GM12878 (cell line): ENCODE measurements around the gene PRDM16. TPM values are rescaled to one million over a fixed set of nuclear protein-coding genes. Genes with fewer than 3 reads are reported as not detected.

Experiments
- ATAC-seq: fragments of 200-7000 bp; cut with Tn5 transposase; 3 replicates; pipeline ENCODE4 v1.9.1; 2020; ENCODE audit warnings: mild to moderate bottlenecking, moderate library complexity
- BruUV-seq: library from RNA; stranded (reverse); fragments of 400-500 nt; replicated peaks from 2 replicates; lab custom pipeline; 2021; lab: Mats Ljungman, UMichigan
- CTCF ChIA-PET: fragments of 300-600 bp; sonication (Branson Sonifier 250); formaldehyde crosslinking; extraction: SDS; loops from one replicate; lab custom pipeline; 2021; ENCODE audit warnings: inconsistent platforms; lab: Yijun Ruan, JAX
- POLR2A ChIA-PET: fragments of 350-600 bp; formaldehyde crosslinking; extraction: SDS; loops from one replicate; lab custom pipeline; 2021; ENCODE audit warnings: inconsistent platforms; lab: Charles Lee
- RAD21 ChIA-PET: fragments of 300-600 bp; sonication (Branson Sonifier 250); formaldehyde crosslinking; loops from one replicate; lab custom pipeline; 2023; ENCODE audit warnings: antibody characterized with exemption; ENCODE audit not compliant: unreplicated experiment; lab: Charles Lee
- SMC1A ChIA-PET: fragments of 300-600 bp; sonication (Branson Sonifier 250); formaldehyde crosslinking; loops from one replicate; lab custom pipeline; 2023; ENCODE audit not compliant: unreplicated experiment, uncharacterized antibody; lab: Charles Lee
- DNase-seq: peaks from one replicate; pipeline ENCODE4 v3.0.0-alpha.2; 2011; ENCODE audit warnings: low read depth, low spot score
- FAIRE-seq: peaks from 3 replicates; lab custom pipeline; 2011; peaks lifted over from hg19 to GRCh38; lab: Jason Lieb, UNC
- H2AFZ ChIP-seq: 2 replicates; pipeline ENCODE4 v1.6.0; 2011; ENCODE audit warnings: low read depth, low read length, control low read depth; ENCODE audit not compliant: control insufficient read depth
- H3K27ac ChIP-seq: 2 replicates; pipeline ENCODE4 v1.5.1; 2011; ENCODE audit warnings: control low read depth; ENCODE audit not compliant: control insufficient read depth, insufficient read depth
- H3K27me3 ChIP-seq, 2 experiments: replicated peaks in 1 of 2; 2 replicates each; pipeline versions ENCODE4 v1.6.0 to v1.6.1; 2011; ENCODE audit warnings: low read length in 1 of 2; ENCODE audit not compliant: control insufficient read depth in 2 of 2, insufficient read depth in 2 of 2
- H3K36me3 ChIP-seq, 2 experiments: 2 replicates each; pipeline ENCODE4 v1.5.1; 2011; ENCODE audit warnings: low read length in 1 of 2; ENCODE audit not compliant: control insufficient read depth in 2 of 2, insufficient read depth in 2 of 2
- H3K4me1 ChIP-seq: 2 replicates; pipeline ENCODE4 v1.6.1; 2011; ENCODE audit warnings: mild to moderate bottlenecking, low read length, moderate library complexity, mixed read lengths; ENCODE audit not compliant: control insufficient read depth, insufficient read depth
- H3K4me2 ChIP-seq: 2 replicates; pipeline ENCODE4 v1.6.0; 2011; ENCODE audit warnings: control low read depth; ENCODE audit not compliant: control insufficient read depth, insufficient read depth
- H3K4me3 ChIP-seq: fragments of 200-600 bp; sonication (generic); 2 replicates; pipeline ENCODE4 v1.5.1; 2016
- H3K79me2 ChIP-seq: 2 replicates; pipeline ENCODE4 v1.6.0; 2011; ENCODE audit warnings: low read length; ENCODE audit not compliant: control insufficient read depth, insufficient read depth
- H3K9ac ChIP-seq: 2 replicates; pipeline ENCODE4 v1.8.0; 2011; ENCODE audit warnings: low read length, control low read depth, mixed read lengths; ENCODE audit not compliant: control insufficient read depth, insufficient read depth
- H3K9me3 ChIP-seq: replicated peaks from 3 replicates; pipeline ENCODE4 v1.5.1; 2011; ENCODE audit warnings: mild to moderate bottlenecking, low read length; ENCODE audit not compliant: control insufficient read depth, insufficient read depth
- H4K20me1 ChIP-seq: 2 replicates; pipeline ENCODE4 v1.6.0; 2011; ENCODE audit not compliant: control insufficient read depth, insufficient read depth
- DPF2 ChIP-seq: fragments of 450-650 bp; IDR thresholded peaks from 2 replicates; pipeline ENCODE4 v1.6.1; 2017; ENCODE audit warnings: mild to moderate bottlenecking
- HDGF ChIP-seq: fragments of 450-650 bp; IDR thresholded peaks from 2 replicates; pipeline ENCODE4 v1.6.1; 2016; ENCODE audit warnings: antibody characterized with exemption
- IRF3 ChIP-seq: fragments of 450-650 bp; IDR thresholded peaks from 2 replicates; pipeline ENCODE4 v1.6.1; 2014; ENCODE audit warnings: mild to moderate bottlenecking
- LARP7 ChIP-seq: fragments of 450-650 bp; IDR thresholded peaks from 2 replicates; pipeline ENCODE4 v1.6.1; 2017; ENCODE audit warnings: mild to moderate bottlenecking
- MYB ChIP-seq: fragments of 150-350 bp; IDR thresholded peaks from 2 replicates; pipeline ENCODE4 v1.6.1; 2014; ENCODE audit warnings: mild to moderate bottlenecking, low read depth, low read length, borderline replicate concordance
- PAX5 ChIP-seq: IDR thresholded peaks from 2 replicates; pipeline ENCODE4 v1.6.1; 2011; ENCODE audit warnings: low read depth, low read length, borderline replicate concordance
- RCOR1 ChIP-seq: conservative IDR thresholded peaks from 2 replicates; pipeline ENCODE4 v1.6.1; 2012; ENCODE audit warnings: low read depth, low read length, improper control_type of control experiment
- RFX5 ChIP-seq: IDR thresholded peaks from 2 replicates; pipeline ENCODE4 v1.6.1; 2011; ENCODE audit warnings: low read depth, low read length, improper control_type of control experiment
- SIX5 ChIP-seq: IDR thresholded peaks from 2 replicates; pipeline ENCODE4 v1.6.1; 2011; ENCODE audit warnings: mild to moderate bottlenecking, low read depth, low read length, moderate library complexity; ENCODE audit not compliant: severe bottlenecking
- TAF1 ChIP-seq: IDR thresholded peaks from 2 replicates; pipeline ENCODE4 v1.6.1; 2011; ENCODE audit warnings: mild to moderate bottlenecking, low read depth, low read length, borderline replicate concordance
- ZNF207 ChIP-seq: fragments of 450-650 bp; IDR thresholded peaks from 2 replicates; pipeline ENCODE4 v1.6.1; 2014; ENCODE audit warnings: antibody characterized with exemption, mild to moderate bottlenecking, borderline replicate concordance
- ZNF622 ChIP-seq: fragments of 450-650 bp; IDR thresholded peaks from 2 replicates; pipeline ENCODE4 v1.6.1; 2017; ENCODE audit warnings: mild to moderate bottlenecking, inconsistent platforms
- WGBS: methylation state at CpG from one replicate; pipeline ENCODE4 v1.1.6; 2016; ENCODE audit warnings: low lambda C conversion rate; ENCODE audit not compliant: insufficient replicate concordance, insufficient coverage; ENCODE audit errors: missing lambda C conversion rate; 5-methylcytosine and 5-hydroxymethylcytosine counted together
- in situ Hi-C: fragments of 300-500 bp; cut with MboI; formaldehyde crosslinking; loops from 9 replicates; pipeline ENCODE4 v1.14.3; 2018; ENCODE audit warnings: mixed read lengths
- intact Hi-C: fragments of 100-400 bp; cut with micrococcal nuclease; formaldehyde crosslinking; loops from one replicate; pipeline ENCODE4 v1.14.2; 2022; ENCODE audit not compliant: unreplicated experiment
- polyA plus RNA-seq, 11 experiments: library from polyadenylated mRNA; depleted of rRNA in 4 of 11; unstranded in 6 of 11; stranded (reverse) in 5 of 11; fragments of >200 nt; fragmentation: Nextera tagmentation in 4 of 11; fragmentation: Illumina TruSeq in 1 of 11; extraction: Ambion mirVana in 4 of 11; extraction: Trizol in 1 of 11; gene quantifications; 1 replicate in 1 of 11; 2 replicates in 10 of 11; pipeline versions ENCODE4 v1.2.1 to v1.2.3, GENCODE V29; 2011 to 2016; ENCODE audit warnings: inconsistent platforms in 2 of 11, missing spikeins in 2 of 11, low read depth in 1 of 11
- total RNA-seq, 4 experiments: library from RNA; depleted of rRNA in 3 of 4; stranded (reverse); fragments of >200 nt in 3 of 4; fragmentation: Illumina TruSeq in 1 of 4; extraction: Trizol in 1 of 4; gene quantifications; 2 replicates each; pipeline versions ENCODE4 v1.2.1 to v1.2.3, GENCODE V29; 2013 to 2021

PRDM16 gene
- total and polyA plus RNA-seq, 10 of the 15 experiments (the other 5 are each of a cell fraction or from before 2014, with no cell fraction given) = 0.03 TPM; not detected in 9

GRCh38 chr1:3444736-3445135 lies 375.7 kb downstream of the PRDM16 start:
- DNase-seq = no peak
- Histone ChIP-seq H3K4me1 (no peaks in the 10 kb centered on the region), H3K4me2 (no peak overlapping the region), H3K4me3 (no peak overlapping the region), H3K9ac (no peak overlapping the region), H3K27ac (no peak overlapping the region), H4K20me1 (no peaks in the 10 kb centered on the region), H2AFZ (no peak overlapping the region), H3K27me3 (peaks cover 0 to 4% of the 10 kb centered on the region in 2 experiments; a peak in 2 of 4 replicates), H3K36me3 (no peaks in the 10 kb centered on the region), H3K79me2 (no peaks in the 10 kb centered on the region), H3K9me3 (no peaks in the 10 kb centered on the region)
- in situ Hi-C loops (no loop called here), intact Hi-C loops (no loop called here)
- no peak for TF ChIP-seq PAX5
- no peak for TF ChIP-seq ZNF622
- TF ChIP-seq HDGF = no peak
- no peak for TF ChIP-seq IRF3
- TF ChIP-seq RCOR1 = no peak
- no peak for TF ChIP-seq LARP7
- TF ChIP-seq MYB = no peak
- no peak for TF ChIP-seq SIX5
- no peak for TF ChIP-seq ZNF207
- TF ChIP-seq TAF1 = no peak
- no peak for TF ChIP-seq DPF2
- TF ChIP-seq RFX5 = no peak
- BruUV-seq = no TSS peak
- ATAC-seq = no peak
- RAD21 ChIA-PET = no interaction called here
- CTCF ChIA-PET = no interaction called here
- SMC1A ChIA-PET = no interaction called here
- no peak for FAIRE-seq
- POLR2A ChIA-PET = no interaction called here
- 24% methylated on average over 8 of the region's 10 CpGs for WGBS
